Body of pancreas (tissue), 4 donors: ENCODE measurements around the gene MAP3K5. TPM values are rescaled to one million over a fixed set of nuclear protein-coding genes. Genes with fewer than 3 reads are reported as not detected.

Experiments used
- ATAC-seq: fragments of 150-250 bp; one replicate; pipeline ENCODE4 v1.9.1; 2016
- DNase-seq, 4 donors: peaks; one replicate each; pipeline ENCODE4 v3.0.0-alpha.2; 2019
- H3K27ac ChIP-seq, 4 donors: fragments of 200-600 bp; sonication (generic); 1 replicate in 3 of 4; 2 replicates in 1 of 4; pipeline versions ENCODE4 v1.5.1 to v1.6.1; 2016 to 2019; ENCODE audit warnings: mild to moderate bottlenecking in 1 of 4, mixed read lengths in 1 of 4, moderate library complexity in 1 of 4
- H3K27me3 ChIP-seq, 2 donors: fragments of 200-600 bp; sonication (generic); one replicate each; pipeline ENCODE4 v1.6.0; 2016; ENCODE audit warnings: mild to moderate bottlenecking in 1 of 2
- H3K36me3 ChIP-seq, 2 donors: fragments of 200-600 bp; sonication (generic); replicated peaks in 1 of 2; 2 replicates each; pipeline ENCODE4 v1.5.1; 2016; ENCODE audit warnings: low read depth in 2 of 2; ENCODE audit not compliant: insufficient read depth in 1 of 2
- H3K4me1 ChIP-seq: fragments of 200-600 bp; sonication (generic); one replicate; pipeline ENCODE4 v1.6.0; 2016
- H3K4me3 ChIP-seq, 2 donors: fragments of 200-600 bp; sonication (generic); 1 replicate in 1 of 2; 2 replicates in 1 of 2; pipeline ENCODE4 v1.5.1; 2016 to 2019
- H3K9me3 ChIP-seq, 3 donors: fragments of 200-600 bp; sonication (generic); 1 replicate in 2 of 3; 2 replicates in 1 of 3; pipeline ENCODE4 v1.5.1; 2016
- POLR2A ChIP-seq, 3 donors: fragments of 450-650 bp; IDR thresholded peaks; one replicate each; pipeline ENCODE4 v1.6.1; 2016; ENCODE audit warnings: antibody characterized with exemption in 3 of 3, mild to moderate bottlenecking in 2 of 3
- whole genome bisulfite sequencing, 2 donors: methylation state at CpG; one replicate each; pipeline ENCODE4 v1.1.5; 2017; 5-methylcytosine and 5-hydroxymethylcytosine counted together
- intact Hi-C: fragments of 100-400 bp; cut with DNase I; formaldehyde crosslinking; loops from one replicate; pipeline ENCODE4 v1.15.1; 2023
- total RNA-seq, 2 donors: library from RNA; depleted of rRNA; stranded (reverse); fragments of >200 nt; gene quantifications; one replicate each; pipeline ENCODE4 v1.1.0, GENCODE V29; 2016
- TF ChIP-seq, protein P1 (sequence below), 7 experiments: fragments of 450-650 bp in 4 of 7; fragments of 200-600 bp in 3 of 7; sonication (generic) in 3 of 7; IDR thresholded peaks; one replicate each; pipeline ENCODE4 v1.5.1; 2016 to 2019; ENCODE audit warnings: antibody characterized with exemption in 7 of 7

Gene MAP3K5
- total RNA-seq, 2 donors from 2014 or later = 33.7 to 36.9 TPM

DNA sequence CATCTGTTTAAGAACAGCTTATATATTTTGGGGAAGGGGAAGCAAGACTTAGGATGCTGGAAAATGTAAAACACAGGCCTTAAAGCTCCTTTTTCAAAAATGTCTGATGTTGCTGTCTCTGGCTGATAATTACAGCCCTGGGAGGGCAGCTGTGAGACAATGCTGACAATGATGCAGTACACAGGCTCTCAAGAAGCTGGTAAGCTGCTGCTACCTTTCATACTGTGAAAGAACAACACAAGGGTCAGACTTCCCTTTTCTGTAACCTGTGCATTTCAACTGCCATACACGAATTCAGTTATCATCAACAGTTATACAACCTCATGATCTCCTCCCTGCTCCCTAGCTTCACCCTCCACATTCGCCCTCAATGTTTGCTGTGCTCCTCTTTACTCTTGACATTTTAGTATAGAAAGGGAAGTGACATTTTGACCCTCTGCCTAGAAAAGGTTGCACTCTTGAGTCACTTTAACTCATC, 267.3 kb downstream of the MAP3K5 start:
- Histone ChIP-seq H3K9me3 (no peaks in the 10 kb centered on the region), H3K27ac (peak overlapping the region in 1 of 4 donors; percentile 20), H3K4me1 (peaks cover 34% of the 10 kb centered on the region), H3K27me3 (no peaks in the 10 kb centered on the region), H3K36me3 (no peaks in the 10 kb centered on the region), H3K4me3 (no peak overlapping the region)
- no peak for ATAC-seq
- DNase-seq = no peak
- intact Hi-C loops = no loop called here
- TF ChIP-seq, protein P1, sequence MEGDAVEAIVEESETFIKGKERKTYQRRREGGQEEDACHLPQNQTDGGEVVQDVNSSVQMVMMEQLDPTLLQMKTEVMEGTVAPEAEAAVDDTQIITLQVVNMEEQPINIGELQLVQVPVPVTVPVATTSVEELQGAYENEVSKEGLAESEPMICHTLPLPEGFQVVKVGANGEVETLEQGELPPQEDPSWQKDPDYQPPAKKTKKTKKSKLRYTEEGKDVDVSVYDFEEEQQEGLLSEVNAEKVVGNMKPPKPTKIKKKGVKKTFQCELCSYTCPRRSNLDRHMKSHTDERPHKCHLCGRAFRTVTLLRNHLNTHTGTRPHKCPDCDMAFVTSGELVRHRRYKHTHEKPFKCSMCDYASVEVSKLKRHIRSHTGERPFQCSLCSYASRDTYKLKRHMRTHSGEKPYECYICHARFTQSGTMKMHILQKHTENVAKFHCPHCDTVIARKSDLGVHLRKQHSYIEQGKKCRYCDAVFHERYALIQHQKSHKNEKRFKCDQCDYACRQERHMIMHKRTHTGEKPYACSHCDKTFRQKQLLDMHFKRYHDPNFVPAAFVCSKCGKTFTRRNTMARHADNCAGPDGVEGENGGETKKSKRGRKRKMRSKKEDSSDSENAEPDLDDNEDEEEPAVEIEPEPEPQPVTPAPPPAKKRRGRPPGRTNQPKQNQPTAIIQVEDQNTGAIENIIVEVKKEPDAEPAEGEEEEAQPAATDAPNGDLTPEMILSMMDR (IDR thresholded peaks at IDR 0.05) = no peak
- TF ChIP-seq POLR2A (IDR thresholded peaks at IDR 0.05) = no peak
- WGBS, 2 donors = 15 to 31% methylated on average over 2 of the region's 2 CpGs

DNA sequence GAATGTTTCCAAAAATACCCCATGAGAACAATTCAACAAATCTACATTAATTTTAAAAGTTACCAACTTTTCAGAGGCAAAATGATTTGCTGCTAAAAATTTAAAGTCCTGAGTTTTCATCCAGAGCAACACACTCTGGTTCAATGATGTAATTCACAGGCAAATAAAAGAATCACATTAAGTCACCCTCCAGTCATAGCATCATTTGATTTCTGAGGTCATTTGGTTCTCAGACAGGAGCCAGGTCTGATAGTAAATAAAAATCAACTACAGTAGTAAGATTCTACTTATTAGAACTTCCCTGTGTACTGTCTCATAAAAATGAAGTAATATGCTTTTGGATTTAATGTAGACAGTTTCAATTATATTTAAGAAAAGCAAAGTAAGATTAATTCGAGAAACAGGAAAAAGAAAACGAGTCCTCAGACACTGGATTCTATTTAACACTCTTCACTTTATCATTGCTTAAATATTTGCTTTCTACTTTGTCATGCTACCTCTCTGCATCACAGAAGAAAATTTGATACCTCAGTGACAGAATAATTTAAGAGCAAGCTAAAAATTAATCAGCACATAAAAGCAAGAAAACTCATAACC, 267.8 kb downstream of the MAP3K5 start:
- Histone ChIP-seq H3K4me1 (peaks cover 34% of the 10 kb centered on the region), H3K27me3 (no peaks in the 10 kb centered on the region), H3K27ac (peak overlapping the region in 2 of 4 donors; percentile 7 to 20), H3K4me3 (no peak overlapping the region), H3K36me3 (no peaks in the 10 kb centered on the region), H3K9me3 (no peaks in the 10 kb centered on the region)
- intact Hi-C loops = no loop called here
- DNase-seq (no peak), ATAC-seq (peak; percentile 68)
- TF ChIP-seq, protein P1 (IDR thresholded peaks at IDR 0.05) = no peak
- no peak for TF ChIP-seq POLR2A (IDR thresholded peaks at IDR 0.05)
- 6 to 11% methylated on average over 2 of the region's 2 CpGs for WGBS, 2 donors

DNA sequence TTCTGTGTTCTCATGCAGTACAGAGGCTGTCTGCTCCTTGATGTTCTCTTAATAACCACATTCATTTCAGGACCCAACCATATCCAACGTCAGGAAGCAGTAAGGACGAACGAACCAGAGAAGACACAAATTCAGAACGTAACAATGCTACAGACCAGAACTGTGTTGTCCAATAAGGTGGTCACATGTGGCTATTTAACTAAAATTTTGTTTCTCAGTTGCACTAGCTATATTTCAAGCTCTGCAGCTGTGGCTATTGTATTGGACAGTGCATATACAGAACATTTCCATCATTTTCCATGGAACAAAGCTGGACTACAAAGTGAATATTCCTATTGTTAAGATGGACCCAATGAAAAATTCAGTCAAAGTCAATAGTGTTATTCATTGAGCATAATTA, 269.1 kb downstream of the MAP3K5 start:
- Histone ChIP-seq H3K27ac (no peak overlapping the region), H3K4me1 (peaks cover 35% of the 10 kb centered on the region), H3K36me3 (no peaks in the 10 kb centered on the region), H3K27me3 (no peaks in the 10 kb centered on the region), H3K4me3 (no peak overlapping the region), H3K9me3 (peaks cover 0 to 1% (median 0%) of the 10 kb centered on the region in 3 donors)
- TF ChIP-seq, protein P1 (IDR thresholded peaks at IDR 0.05) = no peak
- no peak for TF ChIP-seq POLR2A (IDR thresholded peaks at IDR 0.05)
- no peak for ATAC-seq
- 93 to 96% methylated on average over 4 of the region's 4 CpGs for WGBS, 2 donors
- DNase-seq = no peak
- intact Hi-C loops = no loop called here

DNA sequence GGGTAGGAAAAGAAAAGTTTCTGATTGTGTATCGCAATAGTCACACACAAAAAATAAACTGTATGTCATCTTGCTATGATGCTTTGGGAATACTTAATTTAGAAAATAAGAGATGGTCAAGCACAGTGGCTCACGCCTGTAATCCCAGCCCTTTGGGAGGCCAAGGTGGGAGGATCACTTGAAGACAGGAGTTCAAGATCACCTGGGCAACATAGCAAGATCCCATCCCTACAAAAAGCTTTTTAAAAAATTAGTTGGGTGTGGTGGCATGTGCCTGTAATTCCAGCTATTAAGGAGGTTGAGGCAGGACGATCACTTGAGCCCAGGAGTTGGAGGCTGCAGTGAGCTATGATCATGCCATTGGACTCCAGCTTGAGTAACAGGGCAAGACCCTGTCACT, 269.6 kb downstream of the MAP3K5 start:
- no peaks in the 10 kb centered on the region for H3K27me3 ChIP-seq
- TF ChIP-seq POLR2A (IDR thresholded peaks at IDR 0.05) = no peak
- TF ChIP-seq, protein P1 (IDR thresholded peaks at IDR 0.05) = no peak
- no peak overlapping the region for H3K4me3 ChIP-seq
- no peaks in the 10 kb centered on the region for H3K36me3 ChIP-seq
- no peak overlapping the region for H3K27ac ChIP-seq
- peaks cover 0 to 2% (median 0%) of the 10 kb centered on the region in 3 donors for H3K9me3 ChIP-seq
- 81 to 88% methylated on average over 3 of the region's 3 CpGs for WGBS, 2 donors
- no peak for ATAC-seq
- DNase-seq = no peak
- peaks cover 40% of the 10 kb centered on the region for H3K4me1 ChIP-seq
- intact Hi-C loops = no loop called here

DNA sequence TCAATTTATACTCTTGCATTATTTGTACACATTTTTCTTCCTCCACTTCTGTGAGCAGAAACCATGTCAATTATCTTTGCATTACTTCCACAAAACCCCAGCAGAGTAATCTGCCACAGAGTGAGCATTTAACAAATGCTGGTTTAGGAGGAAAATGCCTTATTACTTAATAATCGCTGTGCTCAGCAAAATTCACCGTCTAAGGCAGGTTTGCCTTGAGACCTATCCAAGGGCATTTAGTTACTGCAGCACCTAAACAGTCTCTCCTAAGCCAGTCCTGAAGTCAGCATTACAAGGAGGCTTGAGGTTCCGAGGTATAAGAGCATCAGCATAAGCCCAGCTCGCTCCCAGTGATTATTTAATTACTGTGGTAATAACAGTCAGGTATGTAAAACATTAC, 270.4 kb downstream of the MAP3K5 start:
- Histone ChIP-seq H3K9me3 (peaks cover 0 to 2% (median 0%) of the 10 kb centered on the region in 3 donors), H3K27ac (no peak overlapping the region), H3K36me3 (no peaks in the 10 kb centered on the region), H3K4me3 (no peak overlapping the region), H3K4me1 (peaks cover 46% of the 10 kb centered on the region), H3K27me3 (no peaks in the 10 kb centered on the region)
- ATAC-seq = no peak
- no peak for DNase-seq
- 87 to 94% methylated on average over 4 of the region's 4 CpGs for WGBS, 2 donors
- TF ChIP-seq, protein P1 (IDR thresholded peaks at IDR 0.05) = no peak
- TF ChIP-seq POLR2A (IDR thresholded peaks at IDR 0.05) = no peak
- intact Hi-C loops = no loop called here
